GM21447 (cell line): ENCODE results near the gene PIK3C2A.
"Not testable (repeated sequence)": the region's sequence is repeated elsewhere in the genome, so short reads cannot be mapped to it uniquely, and the experiment has no call there.

Experiments
- ATAC-seq: cut with Tn5 transposase; IDR thresholded peaks from one replicate; pipeline ENCODE4 v1.9.1; 2021; ENCODE audit not compliant: unreplicated experiment

Gene PIK3C2A, protein sequence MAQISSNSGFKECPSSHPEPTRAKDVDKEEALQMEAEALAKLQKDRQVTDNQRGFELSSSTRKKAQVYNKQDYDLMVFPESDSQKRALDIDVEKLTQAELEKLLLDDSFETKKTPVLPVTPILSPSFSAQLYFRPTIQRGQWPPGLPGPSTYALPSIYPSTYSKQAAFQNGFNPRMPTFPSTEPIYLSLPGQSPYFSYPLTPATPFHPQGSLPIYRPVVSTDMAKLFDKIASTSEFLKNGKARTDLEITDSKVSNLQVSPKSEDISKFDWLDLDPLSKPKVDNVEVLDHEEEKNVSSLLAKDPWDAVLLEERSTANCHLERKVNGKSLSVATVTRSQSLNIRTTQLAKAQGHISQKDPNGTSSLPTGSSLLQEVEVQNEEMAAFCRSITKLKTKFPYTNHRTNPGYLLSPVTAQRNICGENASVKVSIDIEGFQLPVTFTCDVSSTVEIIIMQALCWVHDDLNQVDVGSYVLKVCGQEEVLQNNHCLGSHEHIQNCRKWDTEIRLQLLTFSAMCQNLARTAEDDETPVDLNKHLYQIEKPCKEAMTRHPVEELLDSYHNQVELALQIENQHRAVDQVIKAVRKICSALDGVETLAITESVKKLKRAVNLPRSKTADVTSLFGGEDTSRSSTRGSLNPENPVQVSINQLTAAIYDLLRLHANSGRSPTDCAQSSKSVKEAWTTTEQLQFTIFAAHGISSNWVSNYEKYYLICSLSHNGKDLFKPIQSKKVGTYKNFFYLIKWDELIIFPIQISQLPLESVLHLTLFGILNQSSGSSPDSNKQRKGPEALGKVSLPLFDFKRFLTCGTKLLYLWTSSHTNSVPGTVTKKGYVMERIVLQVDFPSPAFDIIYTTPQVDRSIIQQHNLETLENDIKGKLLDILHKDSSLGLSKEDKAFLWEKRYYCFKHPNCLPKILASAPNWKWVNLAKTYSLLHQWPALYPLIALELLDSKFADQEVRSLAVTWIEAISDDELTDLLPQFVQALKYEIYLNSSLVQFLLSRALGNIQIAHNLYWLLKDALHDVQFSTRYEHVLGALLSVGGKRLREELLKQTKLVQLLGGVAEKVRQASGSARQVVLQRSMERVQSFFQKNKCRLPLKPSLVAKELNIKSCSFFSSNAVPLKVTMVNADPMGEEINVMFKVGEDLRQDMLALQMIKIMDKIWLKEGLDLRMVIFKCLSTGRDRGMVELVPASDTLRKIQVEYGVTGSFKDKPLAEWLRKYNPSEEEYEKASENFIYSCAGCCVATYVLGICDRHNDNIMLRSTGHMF (N-terminal part only)

DNA sequence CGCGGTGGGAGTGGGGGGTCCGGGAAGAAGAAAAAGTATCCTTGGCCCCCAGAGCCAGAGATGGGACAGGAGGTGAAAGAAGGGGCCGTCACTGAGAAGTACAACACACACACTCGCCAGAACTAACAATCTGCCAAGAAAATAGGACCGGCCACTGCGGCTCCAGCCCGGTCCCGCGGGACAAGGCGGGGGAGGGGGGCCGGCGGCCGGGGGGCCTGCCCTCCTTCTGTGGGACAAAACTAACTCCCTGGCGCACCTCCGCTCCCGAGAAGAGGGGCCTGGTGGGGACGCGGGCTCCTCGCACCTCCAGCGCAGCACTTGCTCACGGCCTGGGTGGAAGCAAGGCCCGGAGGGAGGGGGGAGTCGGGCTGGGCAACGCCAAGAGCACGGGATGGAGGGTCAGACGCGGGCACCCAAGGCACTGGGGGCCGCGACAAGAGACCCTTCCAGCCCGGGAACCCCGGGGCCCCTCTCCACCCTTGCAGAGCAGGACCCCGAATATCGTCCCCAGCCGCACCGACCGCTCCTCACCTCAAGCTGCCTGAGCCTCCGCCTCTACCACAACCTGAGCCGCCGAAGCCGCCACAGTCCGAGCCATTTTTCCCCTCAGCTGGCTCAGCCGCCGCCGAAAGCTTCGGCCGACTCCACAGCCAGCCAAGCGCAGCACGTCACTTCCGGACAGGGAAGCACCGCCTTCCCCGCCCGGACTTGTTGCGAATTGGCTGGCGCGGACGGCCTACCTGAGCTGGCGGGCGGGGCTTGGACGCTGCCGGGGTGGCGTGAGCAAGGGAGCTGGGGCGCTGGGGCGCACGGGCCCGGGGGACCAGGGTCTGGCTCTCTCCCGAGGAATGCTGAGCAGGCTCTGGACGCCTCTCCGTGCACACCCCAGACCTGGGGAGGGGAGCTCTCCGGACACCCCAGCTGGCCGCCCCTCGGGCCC is at the start of gene PIK3C2A:
Gene PIK3C2A, minus strand, starts transcription at position 670 of the 940 bp plus-strand sequence. CDS start 38,245 bp downstream, outside the sequence.
- ATAC-seq, result peak; percentile 95

DNA sequence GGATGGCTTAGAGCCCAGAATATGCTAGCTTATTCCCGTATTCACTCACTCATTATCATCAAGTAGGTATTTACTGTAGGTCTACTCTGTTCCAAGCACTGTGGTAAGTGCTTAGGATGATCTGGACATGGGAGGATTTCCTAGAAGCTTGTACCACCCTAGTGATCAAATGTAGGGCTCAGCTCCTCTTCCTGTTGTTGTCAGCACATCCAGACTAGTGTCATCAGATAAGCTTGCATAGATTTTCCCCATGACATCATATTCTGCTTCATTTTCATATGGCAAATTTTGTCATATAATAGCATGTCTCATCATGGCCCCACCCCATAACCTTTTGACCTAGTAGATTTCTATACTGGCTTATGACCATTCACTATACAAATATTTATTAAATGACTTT is 49.4 kb upstream of the PIK3C2A start:
- no peak for ATAC-seq

DNA sequence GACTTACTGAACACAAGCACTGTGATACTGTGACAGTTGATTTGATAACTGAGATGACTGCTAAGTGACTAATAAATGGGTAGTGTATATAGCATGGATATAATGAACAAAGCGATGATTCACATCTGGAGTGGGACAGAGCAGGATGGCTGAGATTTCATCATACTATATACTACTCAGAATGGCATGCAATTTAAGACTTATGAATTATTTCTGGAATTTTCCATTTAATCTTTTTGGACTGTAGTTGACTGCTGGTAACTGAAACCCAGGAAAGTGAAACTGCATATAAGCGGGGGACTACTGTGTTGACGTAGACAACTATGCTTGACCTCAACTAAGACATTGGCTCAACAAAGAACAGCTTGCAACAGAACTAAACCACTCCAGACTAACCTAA is 48.7 kb upstream of the PIK3C2A start:
- no peak for ATAC-seq

DNA sequence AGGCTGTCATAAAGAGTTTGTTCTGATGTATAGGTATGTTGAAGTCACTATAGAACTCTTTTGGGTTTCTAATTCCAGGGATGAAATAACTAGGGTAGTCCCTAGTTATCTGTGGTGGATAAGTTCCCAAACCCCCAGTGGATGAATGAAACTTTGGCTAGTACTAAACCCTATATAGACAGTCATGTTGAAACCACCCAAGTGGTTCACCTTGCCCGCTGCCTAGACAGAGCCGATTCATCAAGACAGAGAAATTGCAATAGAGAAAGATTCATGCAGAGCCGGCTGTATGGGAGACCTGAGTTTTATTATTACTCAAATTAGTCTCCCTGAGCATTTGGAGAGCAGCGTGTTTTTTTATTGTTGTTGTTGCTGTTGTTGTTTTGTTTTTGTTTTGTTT is 44.9 kb upstream of the PIK3C2A start:
- ATAC-seq, result no peak

DNA sequence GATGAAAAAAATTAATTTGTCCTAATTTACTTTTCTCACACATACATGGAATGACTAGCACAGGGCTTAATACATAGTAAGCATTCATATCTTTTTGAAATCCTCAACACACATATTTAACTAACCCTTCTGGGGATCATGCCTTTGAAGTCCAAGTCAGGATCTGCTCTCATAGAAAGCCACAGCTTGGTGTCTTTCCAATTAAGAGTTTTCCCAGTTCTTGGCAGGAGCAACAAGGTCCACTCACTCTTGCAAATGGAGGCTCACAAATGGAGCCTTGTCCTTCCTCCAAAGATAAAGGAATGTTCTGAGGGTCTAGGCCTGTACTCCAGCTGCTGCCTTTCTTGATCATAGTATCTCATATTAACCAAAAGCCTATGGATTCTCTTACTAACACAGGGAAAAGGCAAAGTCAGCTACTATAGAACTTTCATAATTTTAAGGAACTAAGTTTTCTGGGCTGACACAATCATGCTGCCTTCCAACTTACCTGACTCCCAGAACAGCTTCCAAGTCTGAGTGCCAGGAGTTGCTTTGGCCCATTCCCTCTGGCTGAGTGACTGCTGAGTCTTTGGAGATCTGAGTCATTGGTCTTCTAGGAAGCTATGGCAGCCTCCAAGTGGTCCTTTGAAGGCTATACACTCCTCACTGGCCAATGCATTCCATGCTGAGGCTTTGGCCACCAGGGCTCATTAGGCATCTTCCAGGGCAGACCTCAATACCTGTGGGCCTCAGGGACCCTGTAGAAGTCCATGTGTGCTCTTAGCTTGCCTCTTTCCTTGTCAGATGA is 43.0 kb upstream of the PIK3C2A start:
- no peak for ATAC-seq

DNA sequence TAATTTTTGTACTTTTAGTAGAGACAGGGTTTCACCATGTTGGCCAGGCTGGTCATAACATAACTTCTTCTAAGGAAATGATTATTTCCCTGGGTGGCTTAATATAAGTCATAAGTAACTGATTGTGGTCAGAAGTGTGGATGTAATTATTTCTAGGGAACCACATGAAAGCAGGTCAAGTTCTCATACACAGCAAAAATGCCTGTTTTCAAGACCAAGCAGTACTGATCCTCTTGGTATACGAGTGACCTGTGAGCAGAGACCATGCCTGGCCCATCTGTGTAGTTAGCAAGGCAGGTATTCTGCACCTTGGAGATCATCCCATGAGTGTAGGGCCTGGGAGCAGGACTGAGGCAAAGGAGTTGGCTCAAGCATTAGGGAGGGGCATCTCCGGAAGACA is 36.3 kb upstream of the PIK3C2A start:
- peak; percentile 87 for ATAC-seq

DNA sequence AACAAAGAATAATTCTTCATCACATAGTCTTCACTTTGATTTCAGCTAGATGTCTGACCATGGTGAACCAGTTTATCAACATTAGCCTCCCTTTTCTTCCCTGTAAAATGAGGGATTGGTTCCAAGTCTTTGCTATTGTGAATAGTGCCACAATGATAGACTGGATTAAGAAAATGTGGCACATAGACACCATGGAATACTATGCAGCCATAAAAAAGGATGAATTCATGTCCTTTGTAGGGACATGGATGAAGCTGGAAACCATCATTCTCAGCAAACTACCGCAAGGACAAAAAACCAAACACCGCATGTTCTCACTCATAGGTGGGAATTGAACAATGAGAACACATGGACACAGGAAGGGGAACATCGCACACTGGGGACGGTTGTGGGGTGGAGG is 35.2 kb upstream of the PIK3C2A start:
- not testable (repeated sequence) for ATAC-seq

DNA sequence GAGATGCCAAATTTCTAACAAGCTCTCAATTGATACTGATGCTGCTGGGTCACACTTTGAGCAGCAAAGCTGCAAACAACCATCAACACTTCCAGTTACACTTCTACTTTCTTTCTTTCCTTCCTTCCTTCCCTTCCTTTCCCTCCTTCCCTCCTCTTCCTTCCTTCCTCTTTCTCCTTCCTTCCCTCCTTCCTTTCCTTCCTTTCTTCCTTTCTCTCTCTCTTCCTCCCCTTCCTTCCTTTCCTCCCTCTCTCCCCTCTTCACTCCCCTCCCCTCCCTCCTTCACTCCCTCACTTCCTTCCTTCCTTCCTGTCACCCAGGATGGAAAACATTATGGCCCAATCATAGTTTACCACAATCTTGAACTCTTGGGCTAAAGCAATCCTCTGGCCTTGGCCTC is 33.0 kb upstream of the PIK3C2A start:
- no peak for ATAC-seq

DNA sequence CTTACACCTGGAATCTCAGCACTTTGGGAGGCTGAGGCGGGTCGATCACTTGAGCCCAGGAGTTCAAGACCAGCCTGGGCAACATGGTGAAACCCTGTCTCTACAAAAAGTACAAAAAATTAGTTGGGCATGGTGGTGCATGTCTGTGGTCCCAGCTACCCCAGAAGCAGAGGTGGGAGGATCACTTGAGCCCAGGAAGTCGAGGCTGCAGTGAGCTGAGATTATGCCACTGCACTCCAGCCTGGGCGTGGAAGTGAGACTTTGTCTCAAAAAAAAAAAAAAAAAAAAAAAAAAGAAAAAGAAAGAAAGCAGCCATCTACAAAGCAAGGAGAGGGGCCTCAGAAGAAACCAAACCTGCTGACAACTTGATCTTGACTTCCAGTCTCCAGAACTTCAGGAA is 32.1 kb upstream of the PIK3C2A start:
- not testable (repeated sequence) for ATAC-seq

DNA sequence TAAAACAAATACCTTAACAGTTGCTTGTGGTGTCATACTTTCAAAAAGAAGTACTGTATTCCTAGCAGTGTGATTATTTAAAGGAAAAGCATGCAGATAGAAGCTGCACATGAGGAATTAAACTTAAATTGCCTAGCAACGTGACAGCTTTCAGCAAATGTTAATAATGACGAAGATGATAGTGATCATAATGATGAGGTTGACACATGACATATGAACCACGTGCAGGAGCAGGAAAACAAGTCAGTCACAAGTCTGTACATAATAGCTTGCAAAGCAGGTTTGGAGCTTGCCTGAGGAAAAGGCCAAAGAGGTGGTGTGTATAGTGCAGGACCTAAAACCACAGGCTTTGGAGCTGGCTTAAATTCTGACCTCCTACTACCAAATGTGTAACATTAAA is 30.6 kb upstream of the PIK3C2A start:
- ATAC-seq, result no peak

DNA sequence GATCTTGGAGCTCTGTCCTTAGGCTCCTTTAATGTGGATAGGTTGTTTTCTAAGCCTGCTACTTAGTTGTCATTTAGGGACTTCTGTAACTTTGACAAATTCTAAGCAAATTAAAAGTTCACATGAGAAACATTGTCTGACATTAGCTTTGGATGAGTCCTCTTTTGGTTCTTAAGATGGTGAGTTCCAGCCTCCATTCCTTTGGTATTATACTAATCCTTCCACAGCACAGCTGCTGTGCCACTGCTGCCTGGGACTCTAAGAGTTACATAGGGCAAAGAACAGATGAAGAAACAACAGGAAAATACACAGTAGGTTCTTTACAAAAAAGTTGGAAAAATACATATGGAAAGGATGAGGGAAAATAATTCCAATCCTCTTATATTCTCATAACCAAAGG is 25.3 kb upstream of the PIK3C2A start:
- ATAC-seq, result no peak

DNA sequence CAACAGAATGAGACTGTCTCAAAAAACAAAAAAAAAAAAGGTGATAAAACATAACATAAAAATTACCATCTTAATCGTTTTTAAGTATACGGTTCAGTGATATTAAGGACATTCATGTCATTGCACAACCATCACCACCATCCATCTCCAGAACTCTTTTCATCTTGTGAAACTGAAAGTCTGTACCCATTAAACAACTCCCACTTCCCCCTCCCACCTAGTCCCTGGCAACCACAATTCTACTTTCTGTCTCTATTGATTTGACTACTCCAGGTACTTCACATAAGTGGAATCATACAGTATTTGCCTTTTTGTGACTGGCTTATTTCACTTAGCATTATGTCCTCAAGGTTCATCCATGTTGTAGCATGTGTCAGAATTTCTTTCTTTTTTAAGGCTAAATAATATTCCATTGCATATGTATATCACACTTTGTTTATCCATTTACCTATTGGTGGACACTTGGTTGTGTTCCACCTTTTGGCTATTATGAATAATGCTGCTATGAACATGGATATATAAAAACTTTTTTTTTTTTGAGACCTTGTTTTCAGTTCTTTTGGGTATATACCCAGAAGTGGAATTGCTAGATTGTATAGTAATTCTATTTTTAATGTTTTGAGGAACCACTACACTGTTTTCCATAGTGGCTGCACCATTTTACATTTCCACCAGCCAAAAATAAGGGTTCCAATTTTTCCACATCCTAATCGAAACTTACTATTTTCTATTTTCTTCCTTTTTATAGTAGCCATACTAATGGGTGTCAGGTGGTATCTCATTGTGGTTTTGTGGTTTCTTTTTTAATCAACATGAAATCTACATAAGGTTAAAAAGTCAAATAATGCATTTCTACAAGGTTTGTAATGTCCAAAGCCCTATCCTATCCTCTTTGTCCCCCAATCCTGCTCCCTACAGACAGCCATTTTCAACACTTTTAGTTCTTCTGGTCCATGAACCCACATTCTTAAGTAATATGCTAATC is 23.4 kb upstream of the PIK3C2A start:
- ATAC-seq, result peak; percentile 96

DNA sequence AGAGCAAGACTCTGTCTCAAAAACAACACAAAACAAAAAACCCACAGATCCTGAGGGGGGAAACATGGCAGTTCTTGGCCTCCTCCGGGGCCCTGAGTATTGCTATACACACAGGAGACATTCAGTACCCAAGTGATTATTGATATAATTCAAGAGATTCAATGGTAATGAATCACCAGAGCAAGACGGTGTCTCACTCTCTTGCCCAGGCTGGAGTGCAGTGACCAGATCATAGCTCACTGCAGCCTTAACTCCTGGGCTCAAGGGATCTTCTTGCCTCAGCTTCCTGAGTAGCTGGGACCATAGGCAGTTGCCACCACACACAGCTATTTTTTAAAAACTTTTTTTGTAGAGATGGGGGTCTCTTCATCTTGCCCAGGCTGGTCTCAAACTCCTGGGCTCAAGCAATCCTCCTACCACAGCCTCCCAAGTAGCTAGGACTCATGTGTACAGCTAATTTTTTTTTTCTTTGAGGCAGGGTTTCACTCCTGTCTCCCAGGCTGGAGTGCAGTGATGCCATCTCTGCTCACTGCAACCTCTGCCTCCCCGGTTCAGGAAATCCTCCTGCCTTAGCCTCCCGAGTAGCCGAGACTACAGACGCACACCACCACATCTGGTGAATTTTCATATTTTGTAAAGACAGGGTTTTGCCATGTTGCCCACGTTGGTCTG is 21.8 kb upstream of the PIK3C2A start:
- ATAC-seq, result no peak

DNA sequence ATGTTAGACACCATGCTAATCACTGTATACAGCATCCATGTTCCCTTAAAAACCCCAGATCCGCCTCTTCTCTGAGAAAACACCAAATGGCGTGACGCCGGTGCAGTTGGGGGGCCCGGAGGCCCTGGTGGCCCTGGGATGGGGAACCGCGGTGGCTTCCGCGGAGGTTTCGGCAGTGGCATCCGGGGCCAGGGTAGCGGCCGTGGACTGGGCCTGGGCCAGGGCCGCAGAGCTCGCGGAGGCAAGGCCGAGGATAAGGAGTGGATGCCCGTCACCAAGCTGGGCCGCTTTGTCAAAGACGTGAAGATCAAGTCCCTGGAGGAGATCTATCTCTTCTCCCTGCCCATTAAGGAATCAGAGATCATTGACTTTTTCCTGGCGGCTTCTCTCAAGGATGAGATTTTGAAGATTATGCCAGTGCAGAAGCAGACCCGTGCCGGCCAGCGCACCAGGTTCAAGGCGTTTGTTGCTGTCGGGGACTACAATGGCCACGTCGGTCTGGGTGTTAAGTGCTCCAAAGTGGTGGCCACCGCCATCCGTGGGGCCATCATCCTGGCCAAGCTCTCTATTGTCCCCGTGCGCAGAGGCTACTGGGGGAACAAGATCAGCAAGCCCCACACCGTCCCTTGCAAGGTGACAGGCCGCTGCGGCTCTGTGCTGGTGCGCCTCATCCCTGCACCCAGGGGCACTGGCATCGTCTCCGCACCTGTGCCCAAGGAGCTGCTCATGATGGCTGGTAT is 20.6 kb upstream of the PIK3C2A start:
- ATAC-seq, result not testable (repeated sequence)

DNA sequence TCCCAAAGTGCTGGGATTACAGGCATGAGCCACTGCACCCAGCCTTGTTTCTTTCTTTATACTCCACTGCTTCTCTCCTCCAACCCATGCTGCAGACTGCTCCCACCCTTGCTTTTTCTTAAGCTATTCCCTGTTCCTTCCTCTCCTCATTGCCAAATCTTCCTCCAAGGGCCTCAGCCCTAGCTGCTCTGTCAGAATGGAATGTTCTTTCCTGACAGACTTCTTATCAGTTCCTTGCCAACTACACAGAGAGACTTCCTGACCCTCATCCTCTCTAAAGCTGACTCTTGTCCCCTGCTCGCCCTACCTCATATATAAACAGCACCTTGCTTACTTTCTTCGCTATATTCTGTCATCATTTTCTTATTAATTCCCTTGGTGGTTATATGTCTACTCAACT is 16.9 kb upstream of the PIK3C2A start:
- ATAC-seq, result no peak

DNA sequence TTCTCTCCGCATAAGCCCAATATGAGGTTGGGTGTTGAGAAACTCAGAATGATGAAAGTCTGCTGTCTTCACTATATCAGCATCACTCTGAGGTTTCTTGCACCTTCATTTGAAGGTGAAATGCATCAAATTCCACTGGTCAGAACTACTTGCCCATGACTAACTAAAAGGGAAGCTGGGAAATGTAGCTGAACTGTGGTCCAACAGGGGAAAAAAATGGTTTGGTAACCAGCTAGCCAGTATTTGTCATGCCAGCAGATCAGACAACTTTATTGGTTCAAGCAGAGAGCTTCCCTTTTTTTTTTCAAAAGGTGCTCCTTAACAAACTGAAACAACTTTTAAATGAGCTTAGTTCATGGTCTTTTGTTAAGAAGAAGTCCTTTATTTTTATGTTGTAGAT is 14.2 kb upstream of the PIK3C2A start:
- no peak for ATAC-seq

DNA sequence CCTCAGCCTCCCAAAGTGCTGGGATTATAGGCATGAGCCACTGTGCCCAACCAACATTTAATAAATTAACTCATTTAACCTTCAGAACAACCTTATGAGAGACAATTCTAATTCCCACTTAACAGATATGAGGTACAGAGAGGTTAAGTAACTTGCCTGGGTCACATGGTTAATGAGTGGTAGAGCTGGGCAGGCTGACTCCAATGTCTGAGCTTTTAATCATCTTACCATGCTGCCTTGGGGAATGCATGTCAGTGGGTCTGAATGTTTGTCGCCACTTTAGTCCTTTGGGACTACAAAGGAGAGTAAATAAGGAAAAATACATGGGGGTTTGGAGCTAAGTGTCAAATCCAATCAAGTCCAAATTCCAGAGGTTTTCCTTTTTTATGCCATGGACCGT is 11.2 kb upstream of the PIK3C2A start:
- no peak for ATAC-seq
